HG03442 (cell line): Measurements from ENCODE around the gene BMP7.

Experiments
- ATAC-seq: cut with Tn5 transposase; IDR thresholded peaks from one replicate; pipeline ENCODE4 v1.9.1; 2021; ENCODE audit warnings: mild to moderate bottlenecking, moderate library complexity; ENCODE audit not compliant: unreplicated experiment

Gene BMP7

GRCh38 chr20:57157106-57157691, 109.2 kb downstream of the BMP7 start:
- ATAC-seq, result no peak

GRCh38 chr20:57156011-57156729, 110.3 kb downstream of the BMP7 start:
- ATAC-seq, result no peak

- ATAC-seq, result no peak
Measured at GRCh38 chr20:57155415-57155814, 111.0 kb downstream of the BMP7 start.

DNA sequence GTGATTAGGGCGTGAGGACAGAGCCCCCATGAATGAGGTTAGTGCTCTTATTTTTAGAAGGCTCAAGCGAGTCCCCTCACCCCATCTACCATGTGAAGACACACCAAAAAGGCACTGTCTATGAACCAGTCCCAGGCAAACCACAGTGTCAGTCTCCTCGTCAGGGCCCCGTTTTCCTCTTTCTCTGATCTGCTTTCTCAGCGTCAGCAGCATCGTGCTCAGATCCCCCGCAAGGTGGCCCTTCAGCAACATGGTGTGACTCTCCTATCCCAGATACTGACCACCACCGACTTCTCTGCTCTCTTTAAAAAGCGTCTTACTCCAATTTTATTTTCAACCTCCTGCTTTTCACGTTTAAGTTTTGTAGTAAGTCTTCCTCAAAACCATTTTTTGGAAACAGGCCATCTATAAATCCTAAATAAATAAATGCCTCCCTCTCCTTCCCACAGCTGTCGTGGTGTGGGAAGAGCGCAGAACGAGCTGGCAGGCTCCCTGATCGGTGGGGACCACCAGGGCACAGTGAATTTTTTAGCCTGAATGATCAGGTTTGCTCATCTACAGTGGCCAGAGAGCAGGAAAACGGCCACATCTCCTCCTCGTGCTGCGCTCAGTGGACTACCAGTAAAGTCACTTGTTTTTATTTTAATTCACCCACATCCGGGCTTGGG, 113.1 kb downstream of the BMP7 start:
- ATAC-seq, result no peak

DNA sequence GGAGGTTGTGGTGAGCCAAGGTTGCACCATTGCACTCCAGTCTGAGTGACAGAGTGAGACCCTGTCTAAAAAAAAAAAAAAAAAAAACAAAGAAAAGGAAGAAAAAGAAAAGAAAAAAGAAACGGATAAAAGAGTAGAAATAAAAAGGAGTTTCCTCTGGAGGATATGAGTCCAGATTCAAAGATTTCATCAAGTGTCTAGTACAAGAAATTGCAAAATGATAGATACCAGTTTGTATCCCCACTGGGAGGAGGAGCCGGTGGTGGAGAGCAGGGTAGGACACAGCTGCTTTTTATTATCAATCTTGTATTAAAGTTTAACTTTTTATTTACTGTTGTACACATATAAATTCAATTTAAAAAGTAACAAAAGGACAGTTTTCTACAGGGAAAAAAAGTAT, 113.9 kb downstream of the BMP7 start:
- ATAC-seq, result no peak

GRCh38 chr20:57150559-57150958, 115.9 kb downstream of the BMP7 start:
- no peak for ATAC-seq

- no peak for ATAC-seq
Measured at GRCh38 chr20:57148263-57148662, 118.2 kb downstream of the BMP7 start.

DNA sequence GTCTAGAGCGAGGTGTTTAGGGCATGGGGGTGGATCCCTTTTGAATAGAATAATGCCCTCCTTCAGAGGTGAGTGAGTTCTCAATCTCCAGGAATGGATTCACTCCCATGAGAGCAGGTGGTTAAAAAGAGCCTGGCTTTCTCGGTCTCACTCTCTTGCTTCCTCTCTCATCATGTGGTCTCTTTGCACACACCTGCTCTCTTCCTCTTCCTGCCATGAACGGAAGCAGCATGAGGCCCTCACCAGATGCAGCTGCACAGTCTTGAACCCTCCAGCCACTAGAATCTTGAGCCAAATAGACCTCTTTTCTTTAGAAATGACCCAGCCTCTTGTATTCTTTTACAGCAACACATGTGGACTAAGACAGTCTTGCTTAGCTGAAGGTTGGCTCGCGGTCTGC, 119.3 kb downstream of the BMP7 start:
- ATAC-seq, result no peak

- no peak for ATAC-seq
Measured at GRCh38 chr20:57146155-57146554, 120.3 kb downstream of the BMP7 start.

DNA sequence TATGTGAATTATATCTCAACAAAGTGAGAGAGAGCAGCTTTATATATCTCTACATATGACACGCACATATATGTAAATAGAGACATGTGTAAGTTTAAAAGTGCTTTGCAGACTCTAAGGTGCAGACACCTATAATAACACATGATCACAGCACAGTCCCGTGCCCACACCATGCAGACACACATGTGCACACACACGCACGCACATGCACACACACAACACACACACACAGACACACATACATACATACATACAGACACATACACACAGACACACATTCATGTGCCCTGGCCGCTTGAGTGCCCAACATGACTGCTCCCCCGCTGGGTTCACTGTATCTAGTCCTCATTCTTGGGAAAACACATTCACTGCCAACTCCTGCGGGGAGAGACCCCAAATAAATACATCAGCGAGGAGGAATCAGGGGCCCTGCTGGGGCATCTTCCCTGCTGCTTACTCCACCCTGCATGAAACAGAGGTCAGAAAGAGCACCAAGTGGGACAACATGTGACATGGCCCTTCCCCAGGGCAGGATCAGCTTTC, 121.3 kb downstream of the BMP7 start:
- no peak for ATAC-seq

DNA sequence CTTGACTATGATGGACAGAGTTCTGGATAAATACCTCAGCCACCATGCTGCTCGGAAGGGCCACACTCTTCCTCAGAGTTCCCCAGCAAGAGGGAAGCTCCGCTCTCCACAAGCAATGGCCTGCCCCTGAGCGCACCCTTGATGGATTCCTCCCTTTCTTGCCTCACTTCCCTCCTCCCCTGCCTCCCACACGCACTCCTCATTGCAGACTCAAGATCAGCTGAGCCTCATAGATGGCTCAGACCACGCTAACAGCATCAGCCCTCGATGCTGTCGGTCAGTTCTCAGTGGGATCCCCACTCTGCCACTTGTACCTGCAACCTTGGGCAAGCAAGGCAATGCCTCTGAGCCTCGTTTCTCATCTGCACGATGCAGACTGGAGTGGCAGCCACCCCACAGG, 123.3 kb downstream of the BMP7 start:
- ATAC-seq, result no peak

- no peak for ATAC-seq
Measured at GRCh38 chr20:57142667-57143066, 123.8 kb downstream of the BMP7 start.

GRCh38 chr20:57141492-57141891, 124.9 kb downstream of the BMP7 start:
- no peak for ATAC-seq

DNA sequence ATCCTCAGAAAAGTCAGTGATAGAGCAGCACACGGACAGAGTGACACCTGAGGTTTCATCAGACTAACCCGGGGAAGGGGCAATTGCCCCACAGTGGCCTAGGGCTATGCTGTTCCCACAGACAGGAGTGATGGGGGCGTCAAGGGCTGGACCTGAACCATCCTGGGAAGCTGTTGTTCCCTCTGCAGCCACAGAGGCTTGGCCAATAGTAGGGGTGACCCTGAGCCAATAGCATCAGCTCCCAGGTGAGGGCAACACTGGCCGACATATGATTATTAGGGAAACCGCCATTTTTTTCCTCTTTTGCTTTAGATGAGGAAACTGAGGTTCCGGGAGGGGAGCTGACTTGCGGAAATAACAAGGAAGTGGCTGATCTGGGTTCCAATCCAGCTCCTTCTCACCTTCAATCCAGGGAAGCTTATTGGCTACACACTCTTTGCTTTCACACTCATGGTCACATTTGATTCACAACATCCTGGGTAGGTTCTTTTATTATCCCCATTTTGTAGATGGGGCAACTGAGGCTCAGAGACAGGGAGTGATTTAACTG, 126.0 kb downstream of the BMP7 start:
- ATAC-seq, result no peak

GRCh38 chr20:57139342-57140093, 126.9 kb downstream of the BMP7 start:
- ATAC-seq, result no peak

DNA sequence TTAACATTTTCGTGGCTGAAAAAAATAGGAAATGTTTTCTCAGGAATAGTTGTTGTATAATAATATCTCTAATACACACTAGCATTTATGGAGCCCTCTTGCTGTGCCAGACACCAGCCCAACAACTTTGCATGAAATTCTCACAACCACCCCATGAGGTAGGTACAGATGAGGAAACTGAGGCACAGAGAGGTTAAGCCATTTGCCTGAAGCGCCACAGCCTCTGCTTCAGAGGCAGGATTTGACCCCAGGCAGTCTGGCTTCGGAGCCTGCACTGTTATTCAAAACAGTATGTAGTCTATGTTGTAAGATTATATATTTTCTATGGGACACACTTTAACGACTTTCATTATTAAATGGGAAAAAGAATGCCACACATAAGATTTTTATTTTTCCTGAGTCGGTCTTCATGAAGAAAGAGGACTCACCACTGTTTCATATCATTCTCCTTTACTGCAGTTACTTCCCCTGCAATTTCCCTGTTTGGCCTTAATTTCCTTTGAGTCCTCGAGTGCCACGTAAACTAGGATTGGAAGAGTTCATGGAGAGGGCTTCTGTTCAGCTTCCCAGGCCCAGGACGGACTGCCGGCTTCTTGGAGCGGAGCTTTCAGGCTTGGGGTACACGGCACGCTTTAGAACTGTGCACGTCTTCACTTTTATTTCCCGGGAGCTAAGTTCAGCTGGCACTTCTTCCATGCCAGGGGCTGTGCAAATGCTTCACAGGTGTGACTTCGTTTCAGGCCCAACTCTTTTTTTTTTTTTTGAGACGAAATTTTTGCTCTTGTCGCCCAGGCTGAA, 128.0 kb downstream of the BMP7 start:
- no peak for ATAC-seq

DNA sequence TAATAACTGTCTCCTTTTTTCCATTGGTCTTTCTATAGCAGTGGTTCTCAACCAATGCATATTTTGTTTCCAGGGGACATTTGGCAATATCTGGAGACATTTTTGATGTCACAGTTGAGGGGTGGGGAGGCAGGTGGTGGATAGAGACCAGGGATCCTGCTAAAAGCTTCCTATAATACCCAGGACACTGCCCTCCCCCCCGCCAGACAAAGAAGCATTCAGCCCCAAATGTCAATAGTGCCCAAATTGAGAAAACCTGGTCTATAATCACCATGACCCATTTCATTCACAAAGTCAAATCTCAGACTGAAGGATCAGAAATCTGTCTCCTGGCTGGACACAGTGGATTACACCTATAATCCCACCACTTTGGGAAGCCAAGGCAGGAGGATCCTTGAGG, 128.8 kb downstream of the BMP7 start:
- no peak for ATAC-seq

GRCh38 chr20:57136734-57137133, 129.7 kb downstream of the BMP7 start:
- no peak for ATAC-seq

DNA sequence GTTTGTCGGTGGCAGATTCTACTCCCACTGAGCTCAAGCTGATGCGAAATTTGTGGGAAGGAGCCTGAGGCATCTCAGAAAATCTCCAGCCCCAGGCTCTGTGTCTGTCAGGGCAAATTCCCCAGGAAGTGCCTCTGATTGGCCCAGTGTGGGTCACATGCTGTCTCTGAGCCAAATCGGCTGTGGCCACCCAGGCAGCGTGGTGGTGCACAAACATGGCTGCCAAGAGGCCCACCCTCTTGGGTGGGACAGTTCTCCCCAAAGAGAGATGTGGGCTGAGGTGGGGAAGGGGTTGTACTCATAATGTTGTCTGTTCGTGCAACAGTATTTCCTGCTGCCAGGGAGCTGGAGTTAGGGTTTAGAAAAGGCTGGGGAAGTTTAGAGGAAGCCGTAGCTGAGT, 130.6 kb downstream of the BMP7 start:
- no peak for ATAC-seq

DNA sequence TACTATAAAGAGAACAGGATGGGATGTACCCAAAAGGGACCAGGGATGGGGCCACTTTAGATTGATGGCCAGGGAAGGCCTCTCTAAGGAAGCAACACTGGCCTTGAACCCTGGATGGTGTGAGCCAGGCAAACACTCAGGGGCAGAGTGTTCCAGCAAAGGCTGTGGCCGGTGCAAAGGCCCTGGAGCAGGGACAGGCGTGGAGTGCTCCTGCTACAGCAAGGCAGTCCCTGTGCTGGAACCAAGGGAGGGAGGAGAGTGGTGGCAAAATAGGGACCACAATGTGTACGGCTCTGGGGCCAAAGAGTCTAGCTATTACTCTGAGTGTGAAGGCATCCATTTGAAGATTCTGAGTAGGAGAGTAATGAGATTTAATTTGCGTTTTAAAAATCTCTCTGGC, 131.6 kb downstream of the BMP7 start:
- ATAC-seq, result no peak
